NAMALWA (cell line): Measurements from ENCODE around the gene ZNF556.

ENCODE experiments used
- DNase-seq: peaks from one replicate; pipeline ENCODE4 v3.0.0-alpha.2; 2015; ENCODE audit warnings: low spot score

Gene ZNF556

GRCh38 chr19:2867025-2867991, at the start of gene ZNF556:
Gene ZNF556, plus strand, starts transcription at chr19:2867335. Its CDS starts 87 bp downstream, at chr19:2867422.
- DNase-seq = peak; percentile 98

GRCh38 chr19:2819540-2820111, 47.5 kb upstream of the ZNF556 start, which contains the start of gene ZNF554:
Gene ZNF554, plus strand, starts transcription at chr19:2819868. Its CDS starts 204 bp downstream, at chr19:2820072.
- peak; percentile 97 for DNase-seq

GRCh38 chr19:2820112-2820702, 46.9 kb upstream of the ZNF556 start:
- DNase-seq = peak; percentile 57

- no peak for DNase-seq
These were observed 44.3 kb upstream of the ZNF556 start for GRCh38 chr19:2822846-2823245.

- no peak for DNase-seq
These were observed 43.5 kb upstream of the ZNF556 start for GRCh38 chr19:2823646-2824045.

- DNase-seq = no peak
These were observed 43.0 kb upstream of the ZNF556 start for GRCh38 chr19:2824129-2824528.

GRCh38 chr19:2827022-2827421, 40.1 kb upstream of the ZNF556 start:
- DNase-seq = no peak

GRCh38 chr19:2827840-2828489, 39.2 kb upstream of the ZNF556 start:
- DNase-seq = no peak

- no peak for DNase-seq
These were observed 32.8 kb upstream of the ZNF556 start for GRCh38 chr19:2834294-2834871.

- no peak for DNase-seq
These were observed 29.7 kb upstream of the ZNF556 start for GRCh38 chr19:2837430-2837829.

- peak; percentile 98 for DNase-seq
These were observed 26.0 kb upstream of the ZNF556 start, which contains the start of gene ZNF555 for GRCh38 chr19:2840794-2841791. Gene ZNF555, plus strand, starts transcription at chr19:2841475. Its CDS starts 98 bp downstream, at chr19:2841573.

GRCh38 chr19:2841855-2842574, 25.1 kb upstream of the ZNF556 start:
- DNase-seq = no peak

GRCh38 chr19:2845107-2845506, 22.0 kb upstream of the ZNF556 start:
- DNase-seq = no peak

- DNase-seq = no peak
These were observed 20.8 kb upstream of the ZNF556 start for GRCh38 chr19:2846180-2846894.

GRCh38 chr19:2847507-2847906, 19.6 kb upstream of the ZNF556 start:
- no peak for DNase-seq

GRCh38 chr19:2848616-2849015, 18.5 kb upstream of the ZNF556 start:
- no peak for DNase-seq

- no peak for DNase-seq
These were observed 16.7 kb upstream of the ZNF556 start for GRCh38 chr19:2850256-2850925.

- DNase-seq = no peak
These were observed 14.5 kb upstream of the ZNF556 start for GRCh38 chr19:2852598-2852997.
